Neuronal stem cell (in vitro differentiated cells): ENCODE results near the gene RPL9.

Experiments
- DNase-seq: peaks from one replicate; pipeline ENCODE4 v3.0.0-alpha.2; 2013; ENCODE audit warnings: low spot score
- H2AFZ ChIP-seq: one replicate; pipeline ENCODE4 v1.6.1; 2013; ENCODE audit warnings: mild to moderate bottlenecking, low read length, inconsistent platforms
- H2AK5ac ChIP-seq: 2 replicates; pipeline ENCODE4 v1.6.1; 2013; ENCODE audit warnings: low read depth, mild to moderate bottlenecking, inconsistent platforms, low read length, moderate library complexity, mixed read lengths
- H2BK120ac ChIP-seq: 2 replicates; pipeline ENCODE4 v1.6.1; 2013; ENCODE audit warnings: low read depth, mild to moderate bottlenecking, inconsistent platforms, low read length, moderate library complexity, mixed read lengths
- H2BK12ac ChIP-seq: one replicate; pipeline ENCODE4 v1.6.1; 2013; ENCODE audit warnings: low read length, inconsistent platforms
- H2BK15ac ChIP-seq: 2 replicates; pipeline ENCODE4 v1.6.1; 2013; ENCODE audit warnings: mild to moderate bottlenecking, low read length, inconsistent platforms, mixed read lengths
- H2BK5ac ChIP-seq: one replicate; pipeline ENCODE4 v1.6.1; 2013; ENCODE audit warnings: inconsistent platforms, mild to moderate bottlenecking, low read length, moderate library complexity
- H3K14ac ChIP-seq: one replicate; pipeline ENCODE4 v1.6.1; 2013; ENCODE audit warnings: low read length, inconsistent platforms
- H3K18ac ChIP-seq: 2 replicates; pipeline ENCODE4 v1.6.1; 2013; ENCODE audit warnings: low read length, inconsistent platforms
- H3K23ac ChIP-seq: 2 replicates; pipeline ENCODE4 v1.6.1; 2013; ENCODE audit warnings: low read depth, mild to moderate bottlenecking, mixed read lengths, low read length, inconsistent platforms; ENCODE audit not compliant: poor library complexity
- H3K27ac ChIP-seq: replicated peaks from 3 replicates; pipeline ENCODE4 v1.5.1; 2013; ENCODE audit warnings: low read length, inconsistent platforms
- H3K27me3 ChIP-seq, 3 experiments: 2 replicates each; pipeline ENCODE4 v1.6.1; 2013; ENCODE audit warnings: low read length in 3 of 3, mild to moderate bottlenecking in 2 of 3, inconsistent platforms in 1 of 3, low read depth in 1 of 3, mixed read lengths in 1 of 3, moderate library complexity in 1 of 3; ENCODE audit not compliant: control insufficient read depth in 3 of 3, insufficient read depth in 3 of 3
- H3K36me3 ChIP-seq, 2 donors: replicated peaks in 1 of 2; 2 replicates each; pipeline ENCODE4 v1.6.1; 2013; ENCODE audit warnings: low read length in 2 of 2; ENCODE audit not compliant: control insufficient read depth in 2 of 2, insufficient read depth in 2 of 2
- H3K4ac ChIP-seq: 2 replicates; pipeline ENCODE4 v1.6.1; 2013; ENCODE audit warnings: inconsistent platforms, mild to moderate bottlenecking, low read length, moderate library complexity
- H3K4me1 ChIP-seq, 2 donors: 1 replicate in 1 of 2; 2 replicates in 1 of 2; pipeline ENCODE4 v1.6.1; 2013; ENCODE audit warnings: low read length in 2 of 2, low read depth in 1 of 2; ENCODE audit not compliant: control insufficient read depth in 2 of 2, insufficient read depth in 1 of 2
- H3K4me2 ChIP-seq: one replicate; pipeline ENCODE4 v1.6.1; 2013; ENCODE audit warnings: mild to moderate bottlenecking, low read length, inconsistent platforms; ENCODE audit not compliant: insufficient read depth, poor library complexity, severe bottlenecking
- H3K4me3 ChIP-seq, 2 donors: 2 replicates each; pipeline ENCODE4 v1.5.1; 2013; ENCODE audit warnings: low read length in 2 of 2, mild to moderate bottlenecking in 2 of 2, inconsistent platforms in 1 of 2, moderate library complexity in 1 of 2
- H3K79me1 ChIP-seq: one replicate; pipeline ENCODE4 v1.6.1; 2013; ENCODE audit warnings: low read depth, mild to moderate bottlenecking, inconsistent platforms, low read length, moderate library complexity
- H3K9ac ChIP-seq: one replicate; pipeline ENCODE4 v1.6.1; 2013; ENCODE audit warnings: mild to moderate bottlenecking, low read depth, low read length, inconsistent platforms; ENCODE audit not compliant: poor library complexity
- H3K9me3 ChIP-seq, 2 donors: replicated peaks in 1 of 2; 2 replicates each; pipeline versions ENCODE3 to v1.6.1; 2013; ENCODE audit warnings: low read length in 2 of 2, mild to moderate bottlenecking in 2 of 2, inconsistent platforms in 1 of 2, low read depth in 1 of 2, mixed read lengths in 1 of 2, moderate library complexity in 1 of 2; ENCODE audit not compliant: control insufficient read depth in 2 of 2, insufficient read depth in 1 of 2
- H4K8ac ChIP-seq: one replicate; pipeline ENCODE4 v1.6.1; 2013; ENCODE audit warnings: low read depth, mild to moderate bottlenecking, inconsistent platforms, low read length, moderate library complexity
- H4K91ac ChIP-seq: one replicate; pipeline ENCODE4 v1.6.1; 2013; ENCODE audit warnings: low read length, low read depth, mild to moderate bottlenecking, inconsistent platforms; ENCODE audit not compliant: poor library complexity
- WGBS, 2 donors: extraction: QIAGEN DNeasy Blood & Tissue Kit; methylation state at CpG; one replicate each; pipeline ENCODE4 v1.1.7; 2013; ENCODE audit warnings: missing lambda C conversion rate in 2 of 2, mixed read lengths in 1 of 2; ENCODE audit not compliant: insufficient read length in 2 of 2, insufficient replicate concordance in 1 of 2; ENCODE audit errors: extremely low coverage in 2 of 2; 5-methylcytosine and 5-hydroxymethylcytosine counted together

Gene RPL9

GRCh38 chr4:39502019-39502663 is 43.4 kb upstream of the RPL9 start:
- DNase-seq: no peak

GRCh38 chr4:39498727-39499020 is 40.0 kb upstream of the RPL9 start:
- no peak overlapping the region for H2BK12ac ChIP-seq
- no peak overlapping the region for H2AK5ac ChIP-seq
- peaks cover 7 to 53% of the 10 kb centered on the region in 2 donors for H3K36me3 ChIP-seq
- no peak overlapping the region for H3K4ac ChIP-seq
- H3K27me3 ChIP-seq: no peaks in the 10 kb centered on the region
- no peak overlapping the region for H2BK15ac ChIP-seq
- no peak overlapping the region for H2BK120ac ChIP-seq
- H3K79me1 ChIP-seq: no peaks in the 10 kb centered on the region
- no peaks in the 10 kb centered on the region for H3K9me3 ChIP-seq
- no peak overlapping the region for H2AFZ ChIP-seq
- H3K27ac ChIP-seq: no peak overlapping the region
- no peak overlapping the region for H3K9ac ChIP-seq
- no peak for DNase-seq
- no peak overlapping the region for H2BK5ac ChIP-seq
- H3K4me3 ChIP-seq: no peak overlapping the region
- no peak overlapping the region for H3K14ac ChIP-seq
- H3K23ac ChIP-seq: no peak overlapping the region
- no peak overlapping the region for H4K91ac ChIP-seq
- H3K18ac ChIP-seq: no peak overlapping the region
- H4K8ac ChIP-seq: no peak overlapping the region
- H3K4me1 ChIP-seq: no peaks in the 10 kb centered on the region
- no peak overlapping the region for H3K4me2 ChIP-seq

More at GRCh38 chr4:39502019-39502663, 43.4 kb upstream of the RPL9 start:
- Histone ChIP-seq H3K4me1 (no peaks in the 10 kb centered on the region), H3K18ac (no peak overlapping the region), H3K23ac (no peak overlapping the region), H3K4me2 (no peak overlapping the region), H2BK120ac (no peak overlapping the region), H3K27me3 (no peaks in the 10 kb centered on the region), H2BK5ac (no peak overlapping the region), H3K79me1 (no peaks in the 10 kb centered on the region), H2AFZ (no peak overlapping the region), H4K8ac (no peak overlapping the region), H4K91ac (no peak overlapping the region), H3K14ac (no peak overlapping the region), H3K4me3 (no peak overlapping the region), H3K9me3 (no peaks in the 10 kb centered on the region), H3K36me3 (peaks cover 22 to 88% of the 10 kb centered on the region in 2 donors), H2BK12ac (no peak overlapping the region), H3K9ac (no peak overlapping the region), H2AK5ac (no peak overlapping the region), H3K27ac (no peak overlapping the region), H3K4ac (no peak overlapping the region), H2BK15ac (no peak overlapping the region)

DNA sequence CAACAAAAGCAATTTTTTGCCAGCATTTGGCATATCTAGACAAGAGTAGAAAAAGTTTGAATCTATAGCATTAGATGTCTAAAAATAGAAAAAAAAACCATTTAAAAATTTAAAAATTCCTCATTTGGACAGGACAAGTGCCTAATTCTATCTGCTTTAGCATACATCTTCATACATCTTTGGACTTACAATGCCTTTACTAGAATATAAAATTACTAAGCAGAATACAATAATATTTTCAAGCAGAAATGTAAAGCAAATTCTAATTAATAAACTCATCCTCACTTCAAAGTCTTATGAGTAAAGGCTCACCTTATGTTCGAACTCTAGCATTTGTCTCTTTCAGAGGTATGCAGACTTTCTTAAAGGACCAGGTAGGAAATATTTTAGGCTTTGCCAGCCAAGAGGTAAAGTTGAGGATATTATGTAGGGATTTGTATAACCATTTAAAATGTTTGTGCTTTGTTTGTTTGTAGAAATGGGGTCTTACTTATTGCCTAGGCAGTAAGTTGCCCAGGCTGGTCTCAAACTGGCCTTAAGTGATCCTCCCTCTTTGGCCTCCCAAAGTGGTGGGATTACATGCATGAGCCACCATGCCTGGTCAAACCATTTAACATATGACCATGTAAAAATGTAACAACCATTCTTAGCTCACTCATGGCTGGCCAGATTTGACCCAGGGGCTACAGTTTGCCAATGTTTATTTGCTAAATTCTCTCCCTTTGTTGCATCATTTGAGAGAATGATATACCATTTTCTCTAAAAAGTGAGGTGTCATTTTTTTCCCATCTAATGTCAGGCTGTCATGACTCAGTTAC is 39.4 kb upstream of the RPL9 start:
- DNase-seq: no peak
- Histone ChIP-seq H3K27ac (no peak overlapping the region), H2AFZ (no peak overlapping the region), H4K8ac (no peak overlapping the region), H2AK5ac (no peak overlapping the region), H2BK12ac (no peak overlapping the region), H3K23ac (no peak overlapping the region), H3K4me3 (no peak overlapping the region), H2BK120ac (no peak overlapping the region), H3K79me1 (no peaks in the 10 kb centered on the region), H3K4ac (no peak overlapping the region), H3K18ac (no peak overlapping the region), H2BK5ac (no peak overlapping the region), H3K9ac (no peak overlapping the region), H3K4me1 (no peaks in the 10 kb centered on the region), H4K91ac (no peak overlapping the region), H3K36me3 (peaks cover 5 to 48% of the 10 kb centered on the region in 2 donors), H3K4me2 (no peak overlapping the region), H3K14ac (no peak overlapping the region), H3K9me3 (no peaks in the 10 kb centered on the region), H2BK15ac (no peak overlapping the region), H3K27me3 (no peaks in the 10 kb centered on the region)
- no CpG with 5 or more reads among the region's 1 CpG for WGBS, 2 donors

- no peak overlapping the region for H3K23ac ChIP-seq
- H2BK120ac ChIP-seq: no peak overlapping the region
- no peak overlapping the region for H2BK5ac ChIP-seq
- no peak overlapping the region for H2AK5ac ChIP-seq
- H3K4me2 ChIP-seq: no peak overlapping the region
- peaks cover 0 to 27% of the 10 kb centered on the region in 2 donors for H3K36me3 ChIP-seq
- no peaks in the 10 kb centered on the region for H3K79me1 ChIP-seq
- H3K4me1 ChIP-seq: no peaks in the 10 kb centered on the region
- H4K8ac ChIP-seq: no peak overlapping the region
- no peak overlapping the region for H3K4me3 ChIP-seq
- no peaks in the 10 kb centered on the region for H3K9me3 ChIP-seq
- H3K18ac ChIP-seq: no peak overlapping the region
- H3K14ac ChIP-seq: no peak overlapping the region
- no peak overlapping the region for H3K9ac ChIP-seq
- H3K4ac ChIP-seq: no peak overlapping the region
- H2AFZ ChIP-seq: no peak overlapping the region
- no peak overlapping the region for H2BK12ac ChIP-seq
- WGBS, 2 donors: no CpG with 5 or more reads among the region's 4 CpGs
- no peak overlapping the region for H3K27ac ChIP-seq
- H3K27me3 ChIP-seq: no peaks in the 10 kb centered on the region
- no peak overlapping the region for H4K91ac ChIP-seq
- no peak overlapping the region for H2BK15ac ChIP-seq
- no peak for DNase-seq
Measured at GRCh38 chr4:39495446-39496213, 36.9 kb upstream of the RPL9 start.
